ENCODE measurements around the gene PRPF40B.

GRCh38 chr12:49664167-49664566, 40.8 kb downstream of the PRPF40B start:
- TF ChIP-seq CTCF (IDR thresholded peaks at IDR 0.05) = no peak
- TF ChIP-seq EZH2 (IDR thresholded peaks at IDR 0.05; ENCODE audit: borderline replicate concordance, insufficient read depth, low read depth, low read length, poor library complexity, severe bottlenecking) = no peak

Data from B cell (primary cell).